ENCODE data around the gene PPP2R1B. TPM values are rescaled to one million over a fixed set of nuclear protein-coding genes. Genes with fewer than 3 reads are reported as not detected.

Gene PPP2R1B
- total RNA-seq, 1 donor from 2014 or later = 37.9 TPM

DNA sequence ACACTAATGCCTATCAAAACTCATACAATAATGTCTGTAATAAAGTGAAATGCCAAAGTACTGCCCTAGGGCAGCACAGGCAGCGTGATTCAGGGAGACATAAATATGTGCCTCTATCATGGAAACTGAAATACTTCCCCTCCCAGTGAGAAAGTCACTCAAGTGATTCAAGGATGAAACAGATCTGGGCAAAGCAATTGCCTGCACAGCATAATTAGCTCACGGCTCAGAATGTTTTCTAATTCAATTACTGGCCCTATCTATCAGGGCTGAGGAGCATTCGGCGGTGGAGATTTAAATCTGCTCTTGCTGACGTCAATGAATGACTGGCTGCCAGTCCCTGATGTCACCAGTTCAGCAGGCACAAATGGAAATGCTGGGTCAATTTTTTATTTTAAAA, 27.7 kb upstream of the PPP2R1B start:
- Mint-ChIP-seq H3K36me3 (ENCODE audit: low read depth) (peaks cover 45% of the 10 kb centered on the region), H3K27ac (no peak overlapping the region), H3K27me3 (no peaks in the 10 kb centered on the region), H3K9me3 (peaks cover 11% of the 10 kb centered on the region), H3K4me3 (no peak overlapping the region), H3K4me1 (peaks cover 12% of the 10 kb centered on the region)
- DNase-seq (no peak), ATAC-seq (ENCODE audit: low read depth) (no peak)
- intact Hi-C loops (cut with micrococcal nuclease) = no loop called here
- TF ChIP-seq, protein P1, sequence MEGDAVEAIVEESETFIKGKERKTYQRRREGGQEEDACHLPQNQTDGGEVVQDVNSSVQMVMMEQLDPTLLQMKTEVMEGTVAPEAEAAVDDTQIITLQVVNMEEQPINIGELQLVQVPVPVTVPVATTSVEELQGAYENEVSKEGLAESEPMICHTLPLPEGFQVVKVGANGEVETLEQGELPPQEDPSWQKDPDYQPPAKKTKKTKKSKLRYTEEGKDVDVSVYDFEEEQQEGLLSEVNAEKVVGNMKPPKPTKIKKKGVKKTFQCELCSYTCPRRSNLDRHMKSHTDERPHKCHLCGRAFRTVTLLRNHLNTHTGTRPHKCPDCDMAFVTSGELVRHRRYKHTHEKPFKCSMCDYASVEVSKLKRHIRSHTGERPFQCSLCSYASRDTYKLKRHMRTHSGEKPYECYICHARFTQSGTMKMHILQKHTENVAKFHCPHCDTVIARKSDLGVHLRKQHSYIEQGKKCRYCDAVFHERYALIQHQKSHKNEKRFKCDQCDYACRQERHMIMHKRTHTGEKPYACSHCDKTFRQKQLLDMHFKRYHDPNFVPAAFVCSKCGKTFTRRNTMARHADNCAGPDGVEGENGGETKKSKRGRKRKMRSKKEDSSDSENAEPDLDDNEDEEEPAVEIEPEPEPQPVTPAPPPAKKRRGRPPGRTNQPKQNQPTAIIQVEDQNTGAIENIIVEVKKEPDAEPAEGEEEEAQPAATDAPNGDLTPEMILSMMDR (IDR thresholded peaks at IDR 0.05) = no peak
- ChIA-PET POLR2A (no interaction called here), CTCF (no interaction called here)

DNA sequence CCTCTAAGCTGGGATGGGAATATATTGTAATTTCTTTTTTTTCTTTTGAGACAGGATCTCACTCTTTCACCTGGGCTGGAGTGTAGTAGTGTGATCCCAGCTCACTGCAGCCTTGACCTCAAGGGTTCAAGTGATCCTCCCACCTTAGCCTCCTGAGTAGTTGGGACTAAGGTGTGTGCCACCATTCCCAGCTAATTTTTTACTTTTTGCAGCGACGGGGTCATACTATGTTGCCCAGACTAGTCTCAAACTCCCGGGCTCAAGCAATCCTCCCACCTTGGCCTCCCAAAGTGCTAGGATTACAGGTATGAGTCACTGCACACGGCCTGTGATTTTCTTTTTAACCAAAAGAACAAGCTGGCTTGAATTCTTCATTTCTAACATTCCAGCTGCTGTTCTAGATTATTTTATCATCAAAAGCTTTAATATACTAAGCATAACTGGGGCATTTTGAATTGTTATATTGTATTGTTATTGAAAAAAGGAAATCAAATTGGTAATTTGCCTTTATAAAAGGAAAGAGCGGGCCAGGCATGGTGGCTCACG, 26.8 kb upstream of the PPP2R1B start:
- POLR2A ChIA-PET = interaction anchor here (0.5 to 0.6 kb wide), 2 partner anchors 181 to 206 kb away, joined by 4 to 5 read pairs; no protein-coding TSS in a partner anchor
- no peak for DNase-seq
- TF ChIP-seq, protein P1 (IDR thresholded peaks at IDR 0.05) = no peak
- intact Hi-C loops (cut with micrococcal nuclease) = no loop called here
- Mint-ChIP-seq H3K4me1 (peaks cover 13% of the 10 kb centered on the region), H3K36me3 (ENCODE audit: low read depth) (peaks cover 37% of the 10 kb centered on the region), H3K9me3 (peaks cover 11% of the 10 kb centered on the region), H3K4me3 (no peak overlapping the region), H3K27me3 (no peaks in the 10 kb centered on the region), H3K27ac (no peak overlapping the region)
- CTCF ChIA-PET = interaction anchor here (0.7 to 2.6 kb wide), 2 partner anchors 15 to 49 kb away, joined by 4 to 8 read pairs; no protein-coding TSS in a partner anchor
- no peak for ATAC-seq (ENCODE audit: low read depth)

DNA sequence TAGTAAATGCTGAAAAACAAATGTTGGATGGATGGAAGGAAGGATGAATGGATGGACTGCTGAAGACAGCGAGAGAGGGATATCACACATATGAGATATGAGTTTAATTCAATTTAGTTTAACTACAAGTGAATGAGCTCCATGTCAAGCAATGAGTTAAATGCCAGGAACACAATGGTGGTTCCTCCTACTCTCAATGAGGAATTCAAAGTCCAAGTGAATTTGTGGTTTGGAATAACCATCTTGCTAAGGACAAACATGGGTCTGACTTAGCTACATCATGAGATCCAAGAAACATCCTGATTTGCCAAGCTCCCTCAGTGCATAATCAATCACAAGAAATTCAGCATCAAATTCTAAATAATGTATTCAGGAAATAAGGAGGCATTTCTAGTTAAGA, 26.1 kb upstream of the PPP2R1B start:
- DNase-seq (no peak), ATAC-seq (ENCODE audit: low read depth) (no peak)
- Mint-ChIP-seq H3K27me3 (no peaks in the 10 kb centered on the region), H3K36me3 (ENCODE audit: low read depth) (peaks cover 32% of the 10 kb centered on the region), H3K4me1 (peaks cover 13% of the 10 kb centered on the region), H3K27ac (no peak overlapping the region), H3K9me3 (peaks cover 9% of the 10 kb centered on the region), H3K4me3 (no peak overlapping the region)
- intact Hi-C loops (cut with micrococcal nuclease) = no loop called here
- ChIA-PET POLR2A (no interaction called here), CTCF (interaction anchor here (2.6 kb wide), 1 partner anchor 15 kb away, joined by 8 read pairs; no protein-coding TSS in a partner anchor)
- TF ChIP-seq, protein P1 (IDR thresholded peaks at IDR 0.05) = no peak

- no peaks in the 10 kb centered on the region for H3K27me3 Mint-ChIP-seq
- H3K27ac Mint-ChIP-seq = no peak overlapping the region
- ATAC-seq (ENCODE audit: low read depth) (no peak), DNase-seq (no peak)
- TF ChIP-seq, protein P1 (IDR thresholded peaks at IDR 0.05) = no peak
- ChIA-PET POLR2A (no interaction called here), CTCF (interaction anchor here (0.7 to 0.9 kb wide), 2 partner anchors 11 to 72 kb away, joined by 3 to 4 read pairs; no protein-coding TSS in a partner anchor)
- H3K9me3 Mint-ChIP-seq = no peaks in the 10 kb centered on the region
- peaks cover 33% of the 10 kb centered on the region for H3K36me3 Mint-ChIP-seq (ENCODE audit: low read depth)
- intact Hi-C loops (cut with micrococcal nuclease) = no loop called here
- H3K4me1 Mint-ChIP-seq = peaks cover 1% of the 10 kb centered on the region
- H3K4me3 Mint-ChIP-seq = no peak overlapping the region
Observed at GRCh38 chr11:111788464-111788863, 22.3 kb upstream of the PPP2R1B start.

GRCh38 chr11:111788051-111788450, 21.9 kb upstream of the PPP2R1B start:
- Mint-ChIP-seq H3K36me3 (ENCODE audit: low read depth) (peaks cover 36% of the 10 kb centered on the region), H3K27me3 (no peaks in the 10 kb centered on the region), H3K27ac (no peak overlapping the region), H3K4me3 (no peak overlapping the region), H3K4me1 (peaks cover 1% of the 10 kb centered on the region), H3K9me3 (no peaks in the 10 kb centered on the region)
- ChIA-PET POLR2A (no interaction called here), CTCF (interaction anchor here (0.9 kb wide), 1 partner anchor 11 kb away, joined by 3 read pairs; no protein-coding TSS in a partner anchor)
- ATAC-seq (ENCODE audit: low read depth) (no peak), DNase-seq (no peak)
- intact Hi-C loops (cut with micrococcal nuclease) = no loop called here
- TF ChIP-seq, protein P1 (IDR thresholded peaks at IDR 0.05) = no peak

Data from activated B cell treated with CpG ODN at 0.5 μM for 24 hours (primary cell).